HPDE6-E6E7 (cell line): Measurements from ENCODE around the gene ADRB1.
A peak's percentile ranks its signal among the peaks of the same experiment; 100 is the strongest.

ENCODE experiments used
- DNase-seq: peaks from one replicate; pipeline ENCODE4 v3.0.0; 2011; ENCODE audit warnings: missing footprints; ENCODE audit errors: extremely low spot score

Gene ADRB1

GRCh38 chr10:114043532-114044246, at the start of gene ADRB1:
Gene ADRB1, plus strand, starts transcription at chr10:114043866. Its CDS starts 267 bp downstream, at chr10:114044133.
- peak; percentile 72 for DNase-seq

GRCh38 chr10:113995201-113995600, 48.5 kb upstream of the ADRB1 start:
- DNase-seq: no peak

- no peak for DNase-seq
These were observed 46.2 kb upstream of the ADRB1 start for GRCh38 chr10:113997428-113997827.

- DNase-seq: no peak
These were observed 44.1 kb upstream of the ADRB1 start for GRCh38 chr10:113999531-113999930.

GRCh38 chr10:114000457-114001010, 43.1 kb upstream of the ADRB1 start:
- DNase-seq: no peak

GRCh38 chr10:114002422-114002821, 41.2 kb upstream of the ADRB1 start:
- no peak for DNase-seq

GRCh38 chr10:114003161-114003941, 40.3 kb upstream of the ADRB1 start:
- DNase-seq: no peak

GRCh38 chr10:114009281-114009996, 34.2 kb upstream of the ADRB1 start:
- no peak for DNase-seq

- DNase-seq: no peak
These were observed 33.4 kb upstream of the ADRB1 start for GRCh38 chr10:114010316-114010715.

- no peak for DNase-seq
These were observed 31.0 kb upstream of the ADRB1 start for GRCh38 chr10:114012650-114013049.

- DNase-seq: no peak
These were observed 28.0 kb upstream of the ADRB1 start for GRCh38 chr10:114015708-114016107.

- DNase-seq: no peak
These were observed 26.4 kb upstream of the ADRB1 start for GRCh38 chr10:114017271-114017670.

GRCh38 chr10:114017873-114018272, 25.8 kb upstream of the ADRB1 start:
- no peak for DNase-seq

- no peak for DNase-seq
These were observed 24.4 kb upstream of the ADRB1 start for GRCh38 chr10:114019226-114019625.

- no peak for DNase-seq
These were observed 22.5 kb upstream of the ADRB1 start for GRCh38 chr10:114021154-114021553.

GRCh38 chr10:114021717-114022680, 21.7 kb upstream of the ADRB1 start:
- no peak for DNase-seq

- no peak for DNase-seq
These were observed 20.7 kb upstream of the ADRB1 start for GRCh38 chr10:114022766-114023597.

GRCh38 chr10:114024876-114025610, 18.6 kb upstream of the ADRB1 start:
- DNase-seq: peak; percentile 11

GRCh38 chr10:114025611-114026130, 18.0 kb upstream of the ADRB1 start:
- no peak for DNase-seq
